ENCODE measurements around the gene NCK2. TPM values are rescaled to one million over a fixed set of nuclear protein-coding genes. Genes with fewer than 3 reads are reported as not detected.

NCK2 gene
- total and polyA plus RNA-seq, 2 of the 13 experiments (the other 11 are each of a cell fraction or from before 2014, with no cell fraction given), result 14.8 to 23.5 TPM

DNA sequence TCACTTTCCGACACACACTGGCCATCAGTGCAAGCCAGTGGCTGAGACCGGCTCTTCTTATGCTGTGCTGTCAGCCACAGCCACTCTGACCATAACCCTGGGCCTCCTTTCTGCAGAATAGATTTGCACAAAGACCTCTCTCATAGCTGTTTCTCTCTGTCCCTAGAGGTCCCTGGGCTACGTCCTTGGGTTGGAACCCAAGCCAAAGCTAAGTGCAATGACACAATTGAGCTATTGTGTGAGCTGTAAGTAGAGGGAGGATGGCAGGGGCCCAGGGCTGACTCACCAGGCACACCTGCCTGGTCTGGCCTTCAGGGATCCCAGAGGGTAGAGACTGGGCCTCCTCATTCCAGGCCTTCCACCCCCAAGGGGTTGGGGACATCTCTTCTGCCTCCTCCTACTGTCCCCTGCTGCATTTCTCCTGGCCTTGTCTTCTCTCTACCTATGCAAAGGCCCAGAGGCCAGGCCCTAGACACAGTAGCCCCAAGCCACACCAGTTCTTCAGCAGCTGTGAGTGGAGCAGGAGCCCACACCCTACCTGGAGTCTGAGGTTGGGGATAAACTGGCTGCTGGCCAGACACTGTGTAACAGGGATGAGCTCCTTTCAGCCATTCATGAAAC lies 174.6 kb downstream of the NCK2 start (continued):
- TF ChIP-seq, protein P1, sequence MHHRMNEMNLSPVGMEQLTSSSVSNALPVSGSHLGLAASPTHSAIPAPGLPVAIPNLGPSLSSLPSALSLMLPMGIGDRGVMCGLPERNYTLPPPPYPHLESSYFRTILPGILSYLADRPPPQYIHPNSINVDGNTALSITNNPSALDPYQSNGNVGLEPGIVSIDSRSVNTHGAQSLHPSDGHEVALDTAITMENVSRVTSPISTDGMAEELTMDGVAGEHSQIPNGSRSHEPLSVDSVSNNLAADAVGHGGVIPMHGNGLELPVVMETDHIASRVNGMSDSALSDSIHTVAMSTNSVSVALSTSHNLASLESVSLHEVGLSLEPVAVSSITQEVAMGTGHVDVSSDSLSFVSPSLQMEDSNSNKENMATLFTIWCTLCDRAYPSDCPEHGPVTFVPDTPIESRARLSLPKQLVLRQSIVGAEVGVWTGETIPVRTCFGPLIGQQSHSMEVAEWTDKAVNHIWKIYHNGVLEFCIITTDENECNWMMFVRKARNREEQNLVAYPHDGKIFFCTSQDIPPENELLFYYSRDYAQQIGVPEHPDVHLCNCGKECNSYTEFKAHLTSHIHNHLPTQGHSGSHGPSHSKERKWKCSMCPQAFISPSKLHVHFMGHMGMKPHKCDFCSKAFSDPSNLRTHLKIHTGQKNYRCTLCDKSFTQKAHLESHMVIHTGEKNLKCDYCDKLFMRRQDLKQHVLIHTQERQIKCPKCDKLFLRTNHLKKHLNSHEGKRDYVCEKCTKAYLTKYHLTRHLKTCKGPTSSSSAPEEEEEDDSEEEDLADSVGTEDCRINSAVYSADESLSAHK (CRISPR knock-in tag; IDR thresholded peaks at IDR 0.05; ENCODE audit: borderline replicate concordance), result no peak
- TF ChIP-seq MYC (CRISPR knock-in tag; IDR thresholded peaks at IDR 0.05; ENCODE audit: borderline replicate concordance) (peak; percentile 47; the same call in 1 of the 2 replicates), CHD2 (IDR thresholded peaks at IDR 0.05; ENCODE audit: low read depth, low read length) (no peak), SNRNP70 (IDR thresholded peaks at IDR 0.05; ENCODE audit: low read depth, low read length) (no peak), SSRP1 (CRISPR knock-in tag; IDR thresholded peaks at IDR 0.05) (peak; percentile 70; the same call in 1 of the 2 replicates), ATRX (CRISPR knock-in tag; IDR thresholded peaks at IDR 0.05; ENCODE audit: borderline replicate concordance) (no peak), MEF2D (CRISPR knock-in tag; IDR thresholded peaks at IDR 0.05) (peak; percentile 52; the same call in 1 of the 2 replicates), ATF7-NPFF (CRISPR knock-in tag; IDR thresholded peaks at IDR 0.05; ENCODE audit: low read depth) (peak; percentile 84; the same call in 1 of the 2 replicates), NFE2 (CRISPR knock-in tag; IDR thresholded peaks at IDR 0.05) (no peak), HOXA9 (CRISPR knock-in tag; IDR thresholded peaks at IDR 0.05; ENCODE audit: borderline replicate concordance) (no peak), ZMYM4 (CRISPR knock-in tag; IDR thresholded peaks at IDR 0.05) (peak; percentile 95), ZNF333 (CRISPR knock-in tag; IDR thresholded peaks at IDR 0.05; ENCODE audit: borderline replicate concordance) (no peak), GABPA (IDR thresholded peaks at IDR 0.05; ENCODE audit: low read depth, low read length) (no peak), GABPA (CRISPR knock-in tag; IDR thresholded peaks at IDR 0.05; ENCODE audit: low read depth) (no peak), ZNF549 (CRISPR knock-in tag; IDR thresholded peaks at IDR 0.05) (no peak), YEATS4 (CRISPR knock-in tag; IDR thresholded peaks at IDR 0.05; ENCODE audit: borderline replicate concordance) (0 out of 2 replicates have a peak, but pooled peaks have one; percentile 20), HDAC2 (CRISPR knock-in tag; IDR thresholded peaks at IDR 0.05) (peak; percentile 95), JUND (CRISPR knock-in tag; IDR thresholded peaks at IDR 0.05) (peak; percentile 97), MEIS2 (CRISPR knock-in tag; IDR thresholded peaks at IDR 0.05) (peak; percentile 66), ZNF256 (CRISPR knock-in tag; conservative IDR thresholded peaks at IDR 0.05) (no peak), ZNF879 (CRISPR knock-in tag; IDR thresholded peaks at IDR 0.05) (no peak), ADNP (CRISPR knock-in tag; IDR thresholded peaks at IDR 0.05) (peak; percentile 76; the same call in 1 of the 2 replicates)
- TF ChIP-seq, protein P2, sequence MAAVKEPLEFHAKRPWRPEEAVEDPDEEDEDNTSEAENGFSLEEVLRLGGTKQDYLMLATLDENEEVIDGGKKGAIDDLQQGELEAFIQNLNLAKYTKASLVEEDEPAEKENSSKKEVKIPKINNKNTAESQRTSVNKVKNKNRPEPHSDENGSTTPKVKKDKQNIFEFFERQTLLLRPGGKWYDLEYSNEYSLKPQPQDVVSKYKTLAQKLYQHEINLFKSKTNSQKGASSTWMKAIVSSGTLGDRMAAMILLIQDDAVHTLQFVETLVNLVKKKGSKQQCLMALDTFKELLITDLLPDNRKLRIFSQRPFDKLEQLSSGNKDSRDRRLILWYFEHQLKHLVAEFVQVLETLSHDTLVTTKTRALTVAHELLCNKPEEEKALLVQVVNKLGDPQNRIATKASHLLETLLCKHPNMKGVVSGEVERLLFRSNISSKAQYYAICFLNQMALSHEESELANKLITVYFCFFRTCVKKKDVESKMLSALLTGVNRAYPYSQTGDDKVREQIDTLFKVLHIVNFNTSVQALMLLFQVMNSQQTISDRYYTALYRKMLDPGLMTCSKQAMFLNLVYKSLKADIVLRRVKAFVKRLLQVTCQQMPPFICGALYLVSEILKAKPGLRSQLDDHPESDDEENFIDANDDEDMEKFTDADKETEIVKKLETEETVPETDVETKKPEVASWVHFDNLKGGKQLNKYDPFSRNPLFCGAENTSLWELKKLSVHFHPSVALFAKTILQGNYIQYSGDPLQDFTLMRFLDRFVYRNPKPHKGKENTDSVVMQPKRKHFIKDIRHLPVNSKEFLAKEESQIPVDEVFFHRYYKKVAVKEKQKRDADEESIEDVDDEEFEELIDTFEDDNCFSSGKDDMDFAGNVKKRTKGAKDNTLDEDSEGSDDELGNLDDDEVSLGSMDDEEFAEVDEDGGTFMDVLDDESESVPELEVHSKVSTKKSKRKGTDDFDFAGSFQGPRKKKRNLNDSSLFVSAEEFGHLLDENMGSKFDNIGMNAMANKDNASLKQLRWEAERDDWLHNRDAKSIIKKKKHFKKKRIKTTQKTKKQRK (IDR thresholded peaks at IDR 0.05; ENCODE audit: low read length), result no peak
- TF ChIP-seq, protein P3, sequence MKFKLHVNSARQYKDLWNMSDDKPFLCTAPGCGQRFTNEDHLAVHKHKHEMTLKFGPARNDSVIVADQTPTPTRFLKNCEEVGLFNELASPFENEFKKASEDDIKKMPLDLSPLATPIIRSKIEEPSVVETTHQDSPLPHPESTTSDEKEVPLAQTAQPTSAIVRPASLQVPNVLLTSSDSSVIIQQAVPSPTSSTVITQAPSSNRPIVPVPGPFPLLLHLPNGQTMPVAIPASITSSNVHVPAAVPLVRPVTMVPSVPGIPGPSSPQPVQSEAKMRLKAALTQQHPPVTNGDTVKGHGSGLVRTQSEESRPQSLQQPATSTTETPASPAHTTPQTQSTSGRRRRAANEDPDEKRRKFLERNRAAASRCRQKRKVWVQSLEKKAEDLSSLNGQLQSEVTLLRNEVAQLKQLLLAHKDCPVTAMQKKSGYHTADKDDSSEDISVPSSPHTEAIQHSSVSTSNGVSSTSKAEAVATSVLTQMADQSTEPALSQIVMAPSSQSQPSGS (CRISPR knock-in tag; IDR thresholded peaks at IDR 0.05), result 0 out of 2 replicates have a peak, but pooled peaks have one; percentile 55
- TF ChIP-seq, protein P4, sequence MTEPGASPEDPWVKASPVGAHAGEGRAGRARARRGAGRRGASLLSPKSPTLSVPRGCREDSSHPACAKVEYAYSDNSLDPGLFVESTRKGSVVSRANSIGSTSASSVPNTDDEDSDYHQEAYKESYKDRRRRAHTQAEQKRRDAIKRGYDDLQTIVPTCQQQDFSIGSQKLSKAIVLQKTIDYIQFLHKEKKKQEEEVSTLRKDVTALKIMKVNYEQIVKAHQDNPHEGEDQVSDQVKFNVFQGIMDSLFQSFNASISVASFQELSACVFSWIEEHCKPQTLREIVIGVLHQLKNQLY (CRISPR knock-in tag; IDR thresholded peaks at IDR 0.05), result peak; percentile 48; the same call in 1 of the 2 replicates

Data from HepG2 (cell line).